Right renal cortex interstitium (tissue), 3 donors: Measurements from ENCODE around the gene TRMT61A. TPM values are rescaled to one million over a fixed set of nuclear protein-coding genes. Genes with fewer than 3 reads are reported as not detected.

Source experiments
- DNase-seq, 3 donors: peaks; one replicate each; pipeline ENCODE4 v3.0.0-alpha.2; 2013; ENCODE audit warnings: low read depth in 3 of 3, low spot score in 2 of 3
- polyA plus RNA-seq, 3 donors: library from polyadenylated mRNA; unstranded; fragments of 120-200 nt; gene quantifications; one replicate each; pipeline ENCODE4 v1.2.1, GENCODE V29; 2013; ENCODE audit not compliant: insufficient read length in 3 of 3

Gene TRMT61A
- 1 to 10 TPM; 5.7 to 6.8 (median 5.9) TPM for polyA plus RNA-seq

GRCh38 chr14:103528587-103529382, at the start of gene TRMT61A:
TSS of gene TRMT61A (plus strand) at chr14:103529196. CDS start at chr14:103529979, 783 bp downstream.
- DNase-seq = peak in 2 of 3 donors; percentile 73 to 79

DNA sequence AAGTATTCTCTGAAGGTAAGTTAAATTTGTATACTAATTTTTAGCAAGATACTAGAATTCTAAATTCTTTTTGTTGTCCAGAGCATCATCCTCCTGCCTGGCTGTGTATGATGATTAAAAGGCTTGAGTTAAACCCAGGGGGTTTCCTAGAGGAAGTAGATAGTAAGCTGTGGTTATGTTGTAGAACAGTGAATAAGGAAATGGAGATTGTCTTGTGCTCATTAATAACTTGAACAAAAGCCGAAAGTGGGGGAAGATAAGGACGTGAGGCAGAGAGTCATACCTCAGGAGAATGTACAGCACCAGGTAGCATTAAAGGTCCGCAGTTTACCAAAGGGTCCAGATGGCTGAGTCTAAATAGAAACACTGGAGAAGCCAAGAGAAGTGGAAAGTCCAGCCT, 48.4 kb upstream of the TRMT61A start:
- DNase-seq = no peak

DNA sequence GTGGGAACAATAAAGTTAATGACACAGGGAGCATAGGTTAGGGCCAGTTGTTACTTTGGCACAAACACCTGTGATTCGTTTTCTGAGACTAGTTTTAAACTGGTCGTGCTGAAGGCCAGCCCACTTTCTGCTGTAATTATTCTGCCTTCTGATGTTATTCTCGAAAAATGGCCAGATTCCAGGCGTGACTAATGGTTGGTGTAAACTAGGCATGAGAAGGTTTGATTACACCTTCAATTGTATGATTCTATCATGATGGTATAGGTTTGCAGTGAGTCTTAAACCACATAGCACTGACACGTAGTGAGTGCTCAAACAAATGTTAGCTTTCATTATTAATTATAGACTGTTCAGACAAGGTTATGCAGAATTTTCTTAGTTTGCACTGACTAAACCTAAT, 45.4 kb upstream of the TRMT61A start:
- DNase-seq = peak in 2 of 3 donors; percentile 10 to 13

DNA sequence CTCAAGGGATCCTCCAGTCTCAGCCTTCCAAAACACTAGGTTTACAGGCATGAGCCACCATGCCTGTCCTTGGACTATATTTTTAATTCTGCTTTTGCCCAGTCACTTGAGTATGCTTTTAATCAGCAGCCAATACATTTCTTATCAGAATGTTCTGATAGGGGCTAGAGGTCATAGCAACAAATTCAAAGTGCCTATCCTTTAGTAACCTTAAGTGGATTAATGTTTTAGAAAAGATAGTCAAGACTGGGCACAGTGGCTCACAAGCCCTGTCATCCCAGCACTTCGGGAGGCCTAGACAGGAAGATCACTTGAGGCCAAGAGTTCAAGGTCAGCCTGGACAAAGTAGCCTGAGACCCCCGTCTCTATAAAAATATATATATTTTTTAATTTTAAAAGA, 43.5 kb upstream of the TRMT61A start:
- DNase-seq = no peak

- DNase-seq = no peak
Measured at GRCh38 chr14:103488071-103488470, 40.9 kb upstream of the TRMT61A start.

GRCh38 chr14:103488960-103489359, 40.0 kb upstream of the TRMT61A start:
- DNase-seq = no peak

DNA sequence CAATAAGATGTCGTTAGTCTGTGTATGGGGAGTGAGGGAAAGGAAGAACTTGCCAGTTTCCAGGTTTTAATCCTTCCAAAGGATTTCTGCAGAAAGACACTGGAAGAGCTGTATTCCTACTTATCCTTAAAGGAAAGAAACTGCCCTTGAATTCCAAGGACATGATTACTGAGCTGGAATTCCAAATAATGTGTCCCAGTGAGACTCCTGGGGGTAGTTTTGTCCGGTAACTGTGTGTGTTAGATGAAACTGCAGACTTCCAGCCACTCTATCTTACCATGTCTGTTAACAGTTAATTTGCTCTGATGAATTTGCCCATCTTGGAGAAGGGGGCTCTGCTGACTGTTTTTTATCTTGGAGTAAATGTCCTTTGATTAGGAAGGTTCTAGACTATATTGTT, 39.4 kb upstream of the TRMT61A start:
- DNase-seq = no peak

DNA sequence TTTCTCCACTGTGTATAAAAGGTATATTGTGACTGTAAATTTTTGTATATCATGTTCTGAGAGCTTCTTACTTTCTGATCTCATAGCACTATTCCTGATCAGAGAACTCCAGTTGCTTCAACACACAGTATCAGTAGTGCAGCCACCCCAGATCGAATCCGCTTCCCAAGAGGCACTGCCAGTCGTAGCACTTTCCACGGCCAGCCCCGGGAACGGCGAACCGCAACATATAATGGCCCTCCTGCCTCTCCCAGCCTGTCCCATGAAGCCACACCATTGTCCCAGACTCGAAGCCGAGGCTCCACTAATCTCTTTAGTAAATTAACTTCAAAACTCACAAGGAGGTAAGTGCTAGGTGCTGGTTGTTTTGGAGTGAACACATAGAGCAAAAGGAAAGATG, 37.3 kb upstream of the TRMT61A start:
- DNase-seq = no peak

DNA sequence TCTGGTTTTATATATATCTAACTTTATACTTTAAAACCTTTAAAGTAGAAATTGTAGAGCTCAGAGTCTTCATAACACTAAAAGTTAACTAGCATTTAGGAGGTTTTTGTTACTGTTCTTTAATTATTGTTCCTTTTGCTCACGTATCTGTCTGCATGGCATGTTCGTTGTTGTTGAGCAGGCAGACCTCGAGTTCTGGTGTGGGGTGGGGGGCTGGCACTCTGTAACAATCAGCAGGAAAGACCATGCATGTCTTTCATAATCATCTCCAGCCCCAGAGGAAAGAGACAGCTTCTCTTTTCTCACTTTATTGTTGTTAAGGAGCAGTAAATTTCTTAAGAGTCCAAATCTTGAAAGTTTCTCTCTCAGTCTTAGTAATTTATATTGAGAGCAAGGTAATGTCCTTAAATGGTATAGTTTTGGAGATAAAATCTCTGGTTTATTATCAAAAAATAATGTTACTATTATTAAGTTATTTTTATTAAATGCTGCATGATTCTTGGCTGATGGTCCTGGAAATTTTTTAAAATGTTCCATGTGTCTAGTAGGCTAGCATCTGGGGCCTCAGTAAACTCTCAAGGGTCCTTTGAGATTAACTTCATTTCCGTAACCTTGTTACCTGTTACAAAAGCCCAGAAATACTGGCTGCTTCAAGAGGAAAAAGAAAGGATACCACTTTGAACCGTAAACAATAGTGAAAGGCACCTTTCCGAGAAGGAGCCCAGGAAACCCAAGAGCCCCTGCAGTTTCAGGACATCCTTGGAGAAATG, 36.7 kb upstream of the TRMT61A start:
- no peak for DNase-seq

GRCh38 chr14:103495854-103496253, 33.1 kb upstream of the TRMT61A start:
- no peak for DNase-seq

- DNase-seq = no peak
Measured at GRCh38 chr14:103496776-103497175, 32.2 kb upstream of the TRMT61A start.

GRCh38 chr14:103499709-103500108, 29.3 kb upstream of the TRMT61A start:
- DNase-seq = no peak

- DNase-seq = peak in 1 of 3 donors; percentile 80
Measured at GRCh38 chr14:103500148-103500990, 28.6 kb upstream of the TRMT61A start.

GRCh38 chr14:103501041-103501870, 27.7 kb upstream of the TRMT61A start:
- no peak for DNase-seq

DNA sequence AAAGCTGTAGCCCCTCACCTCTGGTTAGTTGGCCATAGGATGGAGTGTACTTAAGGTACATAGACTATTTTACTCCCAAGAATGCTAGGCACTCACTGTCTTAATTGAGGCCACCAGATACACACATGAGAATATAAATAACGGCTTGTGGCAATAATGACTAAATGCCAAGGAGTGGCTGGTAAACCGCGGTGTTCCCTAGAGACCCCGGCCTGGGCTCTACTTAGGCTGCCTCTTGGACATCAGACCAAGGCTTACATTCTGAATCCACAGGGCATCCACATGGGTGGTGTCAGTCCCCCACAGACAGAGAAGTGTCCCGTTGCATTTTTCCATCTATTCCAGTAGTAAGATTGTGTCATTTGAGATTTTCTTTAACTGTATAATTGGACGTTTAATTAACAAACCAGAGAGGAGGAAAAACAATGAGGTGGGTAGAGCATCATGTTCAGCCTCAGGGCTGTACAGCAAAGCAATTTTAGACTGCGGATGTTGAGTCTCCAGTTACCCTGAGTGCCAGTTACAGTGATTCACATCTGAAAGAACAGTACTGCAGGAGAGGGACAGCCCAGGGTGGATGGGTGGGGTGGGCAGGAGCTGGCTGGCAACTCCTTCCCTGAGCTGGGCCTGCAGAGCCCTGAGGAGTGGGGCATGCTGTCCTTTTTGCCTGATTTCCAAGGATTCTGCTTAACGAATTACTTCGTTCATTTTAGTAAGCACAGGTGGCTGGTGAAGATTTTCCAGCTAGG, 26.9 kb upstream of the TRMT61A start:
- DNase-seq = no peak

- no peak for DNase-seq
Measured at GRCh38 chr14:103502877-103503276, 26.1 kb upstream of the TRMT61A start.

DNA sequence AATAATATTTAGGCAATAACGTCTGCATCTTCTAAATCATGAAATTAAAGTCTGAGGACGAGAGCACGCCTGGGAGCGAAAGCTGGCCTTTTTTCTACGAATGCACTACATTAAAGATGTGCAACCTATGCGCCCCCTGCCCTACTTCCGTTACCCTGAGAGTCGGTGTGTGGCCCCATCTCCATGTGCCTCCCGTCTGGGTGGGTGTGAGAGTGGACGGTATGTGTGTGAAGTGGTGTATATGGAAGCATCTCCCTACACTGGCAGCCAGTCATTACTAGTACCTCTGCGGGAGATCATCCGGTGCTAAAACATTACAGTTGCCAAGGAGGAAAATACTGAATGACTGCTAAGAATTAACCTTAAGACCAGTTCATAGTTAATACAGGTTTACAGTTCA, 25.7 kb upstream of the TRMT61A start:
- no peak for DNase-seq

DNA sequence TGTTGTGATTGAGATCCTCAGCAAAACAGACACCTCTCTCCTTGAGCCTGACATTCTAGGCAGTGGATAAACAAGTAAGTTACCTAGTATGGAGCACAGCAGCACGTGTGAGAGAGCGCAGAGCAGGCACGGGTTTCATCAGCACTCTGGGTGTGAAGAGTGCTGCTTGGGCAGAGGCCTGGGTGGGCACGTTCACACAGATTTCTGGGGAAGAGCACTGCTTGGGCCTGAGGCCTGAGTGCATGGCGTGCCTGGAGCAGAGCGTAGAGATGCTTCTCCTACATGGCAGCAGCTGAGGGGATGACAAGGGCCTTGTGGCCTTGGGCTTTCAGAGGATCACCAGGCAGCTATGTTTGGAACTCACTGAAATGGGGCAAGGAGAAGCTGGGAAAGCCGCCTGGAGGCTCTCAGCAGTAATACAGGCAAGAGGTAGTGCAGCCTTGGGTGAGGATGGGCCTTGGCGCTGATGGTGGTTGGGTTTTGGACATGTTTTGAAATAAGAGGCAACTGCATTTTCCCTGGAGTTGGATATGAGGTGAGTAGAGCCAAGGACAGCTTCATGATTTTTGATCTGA, 23.9 kb upstream of the TRMT61A start:
- no peak for DNase-seq

GRCh38 chr14:103507751-103508150, 21.2 kb upstream of the TRMT61A start:
- no peak for DNase-seq
